GM10847 (cell line): ENCODE data around the gene RP9.

Source experiments
- POLR2A ChIP-seq: IDR thresholded peaks from 2 replicates; pipeline ENCODE4 v1.6.1; 2011; ENCODE audit not compliant: insufficient read length; ENCODE audit errors: extremely low read depth

Gene RP9

GRCh38 chr7:33079763-33080690 lies 29.2 kb downstream of the RP9 start:
- TF ChIP-seq POLR2A, result no peak

- TF ChIP-seq POLR2A, result no peak
These were observed 30.1 kb downstream of the RP9 start for GRCh38 chr7:33079096-33079495.

- TF ChIP-seq POLR2A, result no peak
These were observed 32.5 kb downstream of the RP9 start for GRCh38 chr7:33076737-33077136.

GRCh38 chr7:33075818-33076518 lies 33.2 kb downstream of the RP9 start:
- no peak for TF ChIP-seq POLR2A

- TF ChIP-seq POLR2A, result no peak
These were observed 36.0 kb downstream of the RP9 start for GRCh38 chr7:33073243-33073642.

GRCh38 chr7:33072471-33072870 lies 36.7 kb downstream of the RP9 start:
- no peak for TF ChIP-seq POLR2A

- TF ChIP-seq POLR2A, result no peak
These were observed 38.4 kb downstream of the RP9 start for GRCh38 chr7:33070831-33071230.

GRCh38 chr7:33070277-33070676 lies 38.9 kb downstream of the RP9 start:
- TF ChIP-seq POLR2A, result no peak

- no peak for TF ChIP-seq POLR2A
These were observed 41.3 kb downstream of the RP9 start for GRCh38 chr7:33067921-33068320.

- TF ChIP-seq POLR2A, result no peak
These were observed 42.4 kb downstream of the RP9 start for GRCh38 chr7:33066771-33067170.

- no peak for TF ChIP-seq POLR2A
These were observed 43.2 kb downstream of the RP9 start for GRCh38 chr7:33065981-33066380.

GRCh38 chr7:33062782-33063443 lies 46.3 kb downstream of the RP9 start:
- TF ChIP-seq POLR2A, result peak; percentile 53

GRCh38 chr7:33062023-33062781 lies 47.0 kb downstream of the RP9 start, which contains the start of gene NT5C3A:
Gene NT5C3A, minus strand, starts transcription at chr7:33062776. Its CDS starts 71 bp downstream, at chr7:33062705.
- peak; percentile 76 for TF ChIP-seq POLR2A

- no peak for TF ChIP-seq POLR2A
These were observed 47.8 kb downstream of the RP9 start for GRCh38 chr7:33061282-33061937.
